ENCODE data around the gene SPANXN1.
"Not testable (repeated sequence)": the region's sequence is repeated elsewhere in the genome, so short reads cannot be mapped to it uniquely, and the experiment has no call there.

Gene SPANXN1

GRCh38 chrX:145247203-145247602, at the start of gene SPANXN1:
Gene SPANXN1, plus strand, starts transcription at chrX:145247503. Its CDS starts 84 bp downstream, at chrX:145247587.
- not testable (repeated sequence) for DNase-seq (ENCODE audit: low read depth)

- DNase-seq (ENCODE audit: low read depth), result no peak
Measured at GRCh38 chrX:145199078-145199477, 48.2 kb upstream of the SPANXN1 start.

GRCh38 chrX:145213504-145213903, 33.8 kb upstream of the SPANXN1 start:
- no peak for DNase-seq (ENCODE audit: low read depth)

GRCh38 chrX:145292218-145292617, 44.9 kb downstream of the SPANXN1 start:
- no peak for DNase-seq (ENCODE audit: low read depth)

Measured in activated T-helper 1 cell treated with Interleukin-2 at 50 U/mL for 16 hours (primary cell).